GM12878 (cell line): Measurements from ENCODE around the gene DEPDC1B. TPM values are rescaled to one million over a fixed set of nuclear protein-coding genes. Genes with fewer than 3 reads are reported as not detected.

Experiments used
- ATAC-seq: fragments of 200-7000 bp; cut with Tn5 transposase; 3 replicates; pipeline ENCODE4 v1.9.1; 2020; ENCODE audit warnings: mild to moderate bottlenecking, moderate library complexity
- BruUV-seq: library from RNA; stranded (reverse); fragments of 400-500 nt; replicated peaks from 2 replicates; lab custom pipeline; 2021; lab: Mats Ljungman, UMichigan
- CTCF ChIA-PET: fragments of 300-600 bp; sonication (Branson Sonifier 250); formaldehyde crosslinking; extraction: SDS; loops from one replicate; lab custom pipeline; 2021; ENCODE audit warnings: inconsistent platforms; lab: Yijun Ruan, JAX
- POLR2A ChIA-PET: fragments of 350-600 bp; formaldehyde crosslinking; extraction: SDS; loops from one replicate; lab custom pipeline; 2021; ENCODE audit warnings: inconsistent platforms; lab: Charles Lee
- RAD21 ChIA-PET: fragments of 300-600 bp; sonication (Branson Sonifier 250); formaldehyde crosslinking; loops from one replicate; lab custom pipeline; 2023; ENCODE audit warnings: antibody characterized with exemption; ENCODE audit not compliant: unreplicated experiment; lab: Charles Lee
- SMC1A ChIA-PET: fragments of 300-600 bp; sonication (Branson Sonifier 250); formaldehyde crosslinking; loops from one replicate; lab custom pipeline; 2023; ENCODE audit not compliant: unreplicated experiment, uncharacterized antibody; lab: Charles Lee
- DNase-seq: peaks from one replicate; pipeline ENCODE4 v3.0.0-alpha.2; 2011; ENCODE audit warnings: low read depth, low spot score
- FAIRE-seq: peaks from 3 replicates; lab custom pipeline; 2011; peaks lifted over from hg19 to GRCh38; lab: Jason Lieb, UNC
- H2AFZ ChIP-seq: 2 replicates; pipeline ENCODE4 v1.6.0; 2011; ENCODE audit warnings: low read depth, low read length, control low read depth; ENCODE audit not compliant: control insufficient read depth
- H3K27ac ChIP-seq: 2 replicates; pipeline ENCODE4 v1.5.1; 2011; ENCODE audit warnings: control low read depth; ENCODE audit not compliant: control insufficient read depth, insufficient read depth
- H3K27me3 ChIP-seq, 2 experiments: replicated peaks in 1 of 2; 2 replicates each; pipeline versions ENCODE4 v1.6.0 to v1.6.1; 2011; ENCODE audit warnings: low read length in 1 of 2; ENCODE audit not compliant: control insufficient read depth in 2 of 2, insufficient read depth in 2 of 2
- H3K36me3 ChIP-seq, 2 experiments: 2 replicates each; pipeline ENCODE4 v1.5.1; 2011; ENCODE audit warnings: low read length in 1 of 2; ENCODE audit not compliant: control insufficient read depth in 2 of 2, insufficient read depth in 2 of 2
- H3K4me1 ChIP-seq: 2 replicates; pipeline ENCODE4 v1.6.1; 2011; ENCODE audit warnings: mild to moderate bottlenecking, low read length, moderate library complexity, mixed read lengths; ENCODE audit not compliant: control insufficient read depth, insufficient read depth
- H3K4me2 ChIP-seq: 2 replicates; pipeline ENCODE4 v1.6.0; 2011; ENCODE audit warnings: control low read depth; ENCODE audit not compliant: control insufficient read depth, insufficient read depth
- H3K4me3 ChIP-seq: fragments of 200-600 bp; sonication (generic); 2 replicates; pipeline ENCODE4 v1.5.1; 2016
- H3K79me2 ChIP-seq: 2 replicates; pipeline ENCODE4 v1.6.0; 2011; ENCODE audit warnings: low read length; ENCODE audit not compliant: control insufficient read depth, insufficient read depth
- H3K9ac ChIP-seq: 2 replicates; pipeline ENCODE4 v1.8.0; 2011; ENCODE audit warnings: low read length, control low read depth, mixed read lengths; ENCODE audit not compliant: control insufficient read depth, insufficient read depth
- H3K9me3 ChIP-seq: replicated peaks from 3 replicates; pipeline ENCODE4 v1.5.1; 2011; ENCODE audit warnings: mild to moderate bottlenecking, low read length; ENCODE audit not compliant: control insufficient read depth, insufficient read depth
- H4K20me1 ChIP-seq: 2 replicates; pipeline ENCODE4 v1.6.0; 2011; ENCODE audit not compliant: control insufficient read depth, insufficient read depth
- CHD2 ChIP-seq: IDR thresholded peaks from 2 replicates; pipeline ENCODE4 v1.6.1; 2011; ENCODE audit warnings: low read depth, low read length, improper control_type of control experiment, borderline replicate concordance
- E2F4 ChIP-seq: IDR thresholded peaks from 2 replicates; pipeline ENCODE4 v1.6.1; 2012; ENCODE audit warnings: low read depth, low read length, improper control_type of control experiment
- JUND ChIP-seq: IDR thresholded peaks from 2 replicates; pipeline ENCODE4 v1.6.1; 2012; ENCODE audit warnings: low read depth, mild to moderate bottlenecking, low read length, improper control_type of control experiment, moderate library complexity
- KDM1A ChIP-seq: fragments of 200-600 bp; sonication (generic); IDR thresholded peaks from 2 replicates; pipeline ENCODE4 v1.6.1; 2016; ENCODE audit warnings: borderline replicate concordance
- MEF2B ChIP-seq: fragments of 450-650 bp; IDR thresholded peaks from 2 replicates; pipeline ENCODE4 v1.6.1; 2018; ENCODE audit warnings: mild to moderate bottlenecking, moderate library complexity; ENCODE audit not compliant: partially characterized antibody, poor library complexity, severe bottlenecking
- PRDM15 ChIP-seq: fragments of 450-650 bp; formaldehyde crosslinking; IDR thresholded peaks from 2 replicates; pipeline ENCODE4 v1.4.0; 2020; ENCODE audit warnings: mild to moderate bottlenecking, moderate library complexity
- RBBP5 ChIP-seq: fragments of 200-600 bp; sonication (generic); conservative IDR thresholded peaks from 2 replicates; pipeline ENCODE4 v1.6.1; 2016
- TBL1XR1 ChIP-seq: IDR thresholded peaks from 2 replicates; pipeline ENCODE4 v1.6.1; 2012; ENCODE audit warnings: low read depth, low read length, improper control_type of control experiment
- ZNF24 ChIP-seq: fragments of 450-650 bp; IDR thresholded peaks from 2 replicates; pipeline ENCODE4 v1.6.1; 2017; ENCODE audit warnings: antibody characterized with exemption, mild to moderate bottlenecking
- ZZZ3 ChIP-seq: IDR thresholded peaks from 2 replicates; pipeline ENCODE4 v1.6.1; 2011; ENCODE audit warnings: low read depth; ENCODE audit not compliant: control insufficient read depth, insufficient read length
- WGBS: methylation state at CpG from one replicate; pipeline ENCODE4 v1.1.6; 2016; ENCODE audit warnings: low lambda C conversion rate; ENCODE audit not compliant: insufficient replicate concordance, insufficient coverage; ENCODE audit errors: missing lambda C conversion rate; 5-methylcytosine and 5-hydroxymethylcytosine counted together
- in situ Hi-C: fragments of 300-500 bp; cut with MboI; formaldehyde crosslinking; loops from 9 replicates; pipeline ENCODE4 v1.14.3; 2018; ENCODE audit warnings: mixed read lengths
- intact Hi-C: fragments of 100-400 bp; cut with micrococcal nuclease; formaldehyde crosslinking; loops from one replicate; pipeline ENCODE4 v1.14.2; 2022; ENCODE audit not compliant: unreplicated experiment
- polyA plus RNA-seq, 11 experiments: library from polyadenylated mRNA; depleted of rRNA in 4 of 11; unstranded in 6 of 11; stranded (reverse) in 5 of 11; fragments of >200 nt; fragmentation: Nextera tagmentation in 4 of 11; fragmentation: Illumina TruSeq in 1 of 11; extraction: Ambion mirVana in 4 of 11; extraction: Trizol in 1 of 11; gene quantifications; 1 replicate in 1 of 11; 2 replicates in 10 of 11; pipeline versions ENCODE4 v1.2.1 to v1.2.3, GENCODE V29; 2011 to 2016; ENCODE audit warnings: inconsistent platforms in 2 of 11, missing spikeins in 2 of 11, low read depth in 1 of 11
- total RNA-seq, 4 experiments: library from RNA; depleted of rRNA in 3 of 4; stranded (reverse); fragments of >200 nt in 3 of 4; fragmentation: Illumina TruSeq in 1 of 4; extraction: Trizol in 1 of 4; gene quantifications; 2 replicates each; pipeline versions ENCODE4 v1.2.1 to v1.2.3, GENCODE V29; 2013 to 2021

DEPDC1B gene
- total and polyA plus RNA-seq, 10 of the 15 experiments (the other 5 are each of a cell fraction or from before 2014, with no cell fraction given) = 29.7 to 56.5 (median 35.5) TPM

GRCh38 chr5:60727033-60727679 is 27.2 kb upstream of the DEPDC1B start:
- DNase-seq (no peak), FAIRE-seq (no peak), ATAC-seq (no peak)
- TF ChIP-seq KDM1A (no peak), JUND (no peak), ZNF24 (no peak), MEF2B (no peak), TBL1XR1 (no peak), PRDM15 (CRISPR knock-in tag) (no peak), ZZZ3 (no peak), E2F4 (no peak), RBBP5 (no peak), CHD2 (no peak)
- Histone ChIP-seq H3K9me3 (no peaks in the 10 kb centered on the region), H4K20me1 (no peaks in the 10 kb centered on the region), H3K36me3 (no peaks in the 10 kb centered on the region), H3K4me3 (no peak overlapping the region), H3K79me2 (no peaks in the 10 kb centered on the region), H3K4me2 (no peak overlapping the region), H2AFZ (no peak overlapping the region), H3K27me3 (no peaks in the 10 kb centered on the region; a peak in 1 of 4 replicates), H3K4me1 (no peaks in the 10 kb centered on the region), H3K27ac (no peak overlapping the region), H3K9ac (no peak overlapping the region)
- WGBS = 0% methylated on average over 1 of the region's 1 CpG
- intact Hi-C loops = no loop called here
- ChIA-PET SMC1A (no interaction called here), POLR2A (interaction anchor here (0.5 kb wide), 1 partner anchor 28 kb away, joined by 3 read pairs; no protein-coding TSS in a partner anchor), CTCF (no interaction called here), RAD21 (no interaction called here)
- in situ Hi-C loops = no loop called here
- BruUV-seq = no TSS peak
